ENCODE data around the gene LACC1.

LACC1 gene

DNA sequence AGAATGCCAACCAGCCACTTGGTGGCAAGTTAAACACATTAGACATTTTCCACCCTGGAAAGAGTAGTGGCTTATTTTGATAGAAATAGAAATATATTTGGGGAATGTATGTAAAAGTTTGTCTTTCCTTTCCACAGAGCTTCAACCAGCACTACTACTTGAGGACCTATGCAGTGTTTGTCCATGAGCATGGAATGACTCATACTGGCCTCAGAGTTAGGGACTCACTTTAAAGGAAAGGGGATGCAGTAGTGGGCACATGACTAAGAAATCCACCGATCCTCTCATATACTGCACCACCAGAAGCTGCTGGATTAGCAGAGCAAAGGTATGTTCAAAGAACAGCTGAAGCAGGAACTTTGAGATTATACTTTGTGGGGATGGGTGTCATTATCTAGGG lies 62.6 kb downstream of the LACC1 start:
- no peak for DNase-seq (ENCODE audit: low read depth in 4 of 4, low spot score in 1 of 4)
